Loucy (cell line): ENCODE results near the gene APC.
A peak's percentile ranks its signal among the peaks of the same experiment; 100 is the strongest.

Experiments
- H2AFZ ChIP-seq: fragments of 200-600 bp; sonication (generic); 2 replicates; pipeline ENCODE4 v1.6.0; 2016; ENCODE audit warnings: antibody characterized with exemption, mild to moderate bottlenecking, low read length, moderate library complexity
- H3F3A ChIP-seq: fragments of 200-600 bp; 2 replicates; pipeline ENCODE4 v1.6.0; 2016; ENCODE audit warnings: antibody characterized with exemption, low read depth, mild to moderate bottlenecking
- H3K27me3 ChIP-seq: fragments of 200-600 bp; sonication (generic); 2 replicates; pipeline ENCODE4 v1.6.1; 2014; ENCODE audit warnings: low read length, mild to moderate bottlenecking; ENCODE audit not compliant: insufficient read depth, poor library complexity, severe bottlenecking
- H3K36me3 ChIP-seq: fragments of 200-600 bp; sonication (generic); 2 replicates; pipeline ENCODE4 v1.6.1; 2016; ENCODE audit warnings: low read length; ENCODE audit not compliant: insufficient read depth
- H3K4me1 ChIP-seq: fragments of 200-600 bp; sonication (generic); 2 replicates; pipeline ENCODE4 v1.5.1; 2014; ENCODE audit warnings: low read length, mild to moderate bottlenecking; ENCODE audit not compliant: insufficient read depth, poor library complexity, severe bottlenecking
- H3K4me2 ChIP-seq: fragments of 200-600 bp; sonication (generic); 2 replicates; pipeline ENCODE4 v1.6.0; 2014; ENCODE audit warnings: antibody characterized with exemption, low read length, low read depth, mild to moderate bottlenecking; ENCODE audit not compliant: poor library complexity, severe bottlenecking
- H3K4me3 ChIP-seq: fragments of 200-600 bp; sonication (generic); 2 replicates; pipeline ENCODE4 v1.5.1; 2014; ENCODE audit warnings: low read length, mild to moderate bottlenecking, mixed read lengths; ENCODE audit not compliant: poor library complexity, severe bottlenecking
- H3K79me2 ChIP-seq: fragments of 200-600 bp; sonication (generic); 2 replicates; pipeline ENCODE4 v1.6.1; 2014; ENCODE audit warnings: low read length; ENCODE audit not compliant: insufficient read depth
- H3K9ac ChIP-seq: fragments of 200-600 bp; sonication (generic); 2 replicates; pipeline ENCODE4 v1.6.0; 2014; ENCODE audit warnings: mild to moderate bottlenecking, low read depth, low read length, moderate library complexity; ENCODE audit not compliant: poor library complexity, severe bottlenecking
- H3K9me2 ChIP-seq: fragments of 200-600 bp; sonication (generic); replicated peaks from 2 replicates; pipeline ENCODE4 v1.6.1; 2016; ENCODE audit warnings: low read depth, low read length, mixed read lengths
- H3K9me3 ChIP-seq: fragments of 200-600 bp; sonication (generic); 2 replicates; pipeline ENCODE4 v1.6.1; 2014; ENCODE audit warnings: mild to moderate bottlenecking, antibody characterized with exemption, low read length, low read depth; ENCODE audit not compliant: insufficient read depth
- H4K20me1 ChIP-seq: fragments of 200-600 bp; sonication (generic); 2 replicates; pipeline ENCODE4 v1.6.0; 2014; ENCODE audit warnings: antibody characterized with exemption, low read length, mild to moderate bottlenecking; ENCODE audit not compliant: insufficient read depth, poor library complexity, severe bottlenecking
- EZH2phosphoT487 ChIP-seq: fragments of 200-600 bp; IDR thresholded peaks from 2 replicates; pipeline ENCODE4 v1.6.1; 2018; ENCODE audit warnings: antibody characterized with exemption, mild to moderate bottlenecking, moderate library complexity, borderline replicate concordance
- TF ChIP-seq, protein P1 (sequence below): fragments of 200-600 bp; sonication (generic); conservative IDR thresholded peaks from 2 replicates; pipeline ENCODE4 v1.5.1; 2014; ENCODE audit warnings: mild to moderate bottlenecking, antibody characterized with exemption, low read length

APC gene

DNA sequence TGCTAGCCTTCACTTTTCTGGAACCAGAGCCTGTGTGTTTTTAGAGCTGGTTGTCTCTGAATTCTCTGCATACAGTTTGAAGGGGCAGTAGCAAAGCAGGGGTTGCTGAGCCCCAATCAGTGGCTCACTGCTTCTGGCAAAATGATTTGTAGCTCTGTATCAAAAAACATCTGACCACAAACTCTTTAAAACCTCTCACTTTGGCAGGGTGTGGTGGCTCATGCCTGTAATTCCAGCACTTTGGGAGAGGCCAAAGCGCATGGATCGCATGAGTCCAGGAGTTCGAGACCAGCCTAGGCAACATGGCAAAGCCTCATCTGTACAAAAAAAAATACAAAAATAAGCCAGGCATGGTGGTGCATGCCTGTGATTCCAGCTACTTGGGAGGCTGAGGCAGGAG lies 28.3 kb upstream of the APC start:
- H2AFZ ChIP-seq: no peak overlapping the region
- H3K36me3 ChIP-seq: no peaks in the 10 kb centered on the region
- H3K27me3 ChIP-seq: no peaks in the 10 kb centered on the region
- H3K9me3 ChIP-seq: no peaks in the 10 kb centered on the region
- peak overlapping the region; percentile 86 for H3K4me3 ChIP-seq
- H4K20me1 ChIP-seq: no peaks in the 10 kb centered on the region
- peak overlapping the region; percentile 80 for H3K9ac ChIP-seq
- no peaks in the 10 kb centered on the region for H3K9me2 ChIP-seq
- TF ChIP-seq, protein P1, sequence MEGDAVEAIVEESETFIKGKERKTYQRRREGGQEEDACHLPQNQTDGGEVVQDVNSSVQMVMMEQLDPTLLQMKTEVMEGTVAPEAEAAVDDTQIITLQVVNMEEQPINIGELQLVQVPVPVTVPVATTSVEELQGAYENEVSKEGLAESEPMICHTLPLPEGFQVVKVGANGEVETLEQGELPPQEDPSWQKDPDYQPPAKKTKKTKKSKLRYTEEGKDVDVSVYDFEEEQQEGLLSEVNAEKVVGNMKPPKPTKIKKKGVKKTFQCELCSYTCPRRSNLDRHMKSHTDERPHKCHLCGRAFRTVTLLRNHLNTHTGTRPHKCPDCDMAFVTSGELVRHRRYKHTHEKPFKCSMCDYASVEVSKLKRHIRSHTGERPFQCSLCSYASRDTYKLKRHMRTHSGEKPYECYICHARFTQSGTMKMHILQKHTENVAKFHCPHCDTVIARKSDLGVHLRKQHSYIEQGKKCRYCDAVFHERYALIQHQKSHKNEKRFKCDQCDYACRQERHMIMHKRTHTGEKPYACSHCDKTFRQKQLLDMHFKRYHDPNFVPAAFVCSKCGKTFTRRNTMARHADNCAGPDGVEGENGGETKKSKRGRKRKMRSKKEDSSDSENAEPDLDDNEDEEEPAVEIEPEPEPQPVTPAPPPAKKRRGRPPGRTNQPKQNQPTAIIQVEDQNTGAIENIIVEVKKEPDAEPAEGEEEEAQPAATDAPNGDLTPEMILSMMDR: no peak
- TF ChIP-seq EZH2phosphoT487: no peak
- peak overlapping the region; percentile 74 for H3K4me2 ChIP-seq
- H3K4me1 ChIP-seq: peaks cover 30% of the 10 kb centered on the region
- H3K79me2 ChIP-seq: peaks cover 43% of the 10 kb centered on the region
- H3F3A ChIP-seq: no peaks in the 10 kb centered on the region

DNA sequence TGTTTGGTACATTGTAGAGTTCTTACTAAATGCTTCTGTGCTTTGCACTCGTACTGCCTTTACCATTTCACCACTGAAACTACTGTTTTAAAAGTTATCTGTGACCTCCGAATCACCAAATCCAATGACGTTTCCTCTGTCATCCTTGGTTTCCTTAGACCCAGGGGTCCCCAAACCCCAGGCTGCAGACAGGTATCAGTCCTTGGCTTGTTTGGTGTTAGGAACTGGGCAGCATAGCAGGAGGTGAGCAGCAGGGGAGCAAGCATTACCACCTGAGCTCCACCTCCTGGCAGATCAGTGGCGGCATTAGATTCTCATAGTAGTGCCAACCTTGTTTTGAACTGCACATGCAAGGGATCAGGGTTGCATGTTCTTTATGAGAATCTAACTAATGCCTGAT lies 26.8 kb upstream of the APC start:
- H4K20me1 ChIP-seq: no peaks in the 10 kb centered on the region
- peaks cover 30% of the 10 kb centered on the region for H3K4me1 ChIP-seq
- no peaks in the 10 kb centered on the region for H3K9me2 ChIP-seq
- H3K9ac ChIP-seq: no peak overlapping the region
- no peak for TF ChIP-seq EZH2phosphoT487
- TF ChIP-seq, protein P1: no peak; the same call in 1 of the 2 replicates
- H3K27me3 ChIP-seq: no peaks in the 10 kb centered on the region
- no peaks in the 10 kb centered on the region for H3K36me3 ChIP-seq
- no peaks in the 10 kb centered on the region for H3K9me3 ChIP-seq
- H2AFZ ChIP-seq: no peak overlapping the region
- H3F3A ChIP-seq: no peaks in the 10 kb centered on the region
- peaks cover 54% of the 10 kb centered on the region for H3K79me2 ChIP-seq
- H3K4me2 ChIP-seq: peak overlapping the region; percentile 74
- peak overlapping the region; percentile 27 for H3K4me3 ChIP-seq

DNA sequence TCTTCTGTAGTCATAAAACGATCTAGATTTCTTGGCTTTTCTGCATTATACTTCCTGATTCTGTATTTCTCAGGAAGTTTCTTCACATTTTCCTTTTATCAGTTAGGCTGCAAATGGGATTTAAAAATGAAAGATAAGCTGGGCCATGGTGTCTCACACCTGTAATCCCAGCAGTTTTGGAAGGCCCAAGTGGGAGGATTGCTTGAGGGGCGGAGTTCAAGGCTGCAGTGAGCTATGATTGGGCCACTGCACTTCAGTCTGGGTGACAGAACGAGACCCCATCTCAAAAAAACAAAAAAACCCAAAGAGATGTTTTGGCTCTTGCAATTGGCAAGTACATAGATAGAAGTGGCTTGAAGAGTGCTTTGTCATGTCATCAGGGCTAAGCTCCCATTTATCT lies 26.2 kb upstream of the APC start:
- H3K4me2 ChIP-seq: peak overlapping the region; percentile 74
- peaks cover 54% of the 10 kb centered on the region for H3K79me2 ChIP-seq
- peaks cover 30% of the 10 kb centered on the region for H3K4me1 ChIP-seq
- H3K9me2 ChIP-seq: no peaks in the 10 kb centered on the region
- no peak overlapping the region for H3K9ac ChIP-seq
- no peaks in the 10 kb centered on the region for H3K36me3 ChIP-seq
- no peak overlapping the region for H2AFZ ChIP-seq
- no peak for TF ChIP-seq EZH2phosphoT487
- TF ChIP-seq, protein P1: no peak
- no peaks in the 10 kb centered on the region for H3F3A ChIP-seq
- no peaks in the 10 kb centered on the region for H4K20me1 ChIP-seq
- no peaks in the 10 kb centered on the region for H3K9me3 ChIP-seq
- no peaks in the 10 kb centered on the region for H3K27me3 ChIP-seq
- peak overlapping the region; percentile 38 for H3K4me3 ChIP-seq
